ENCODE data around the gene LUC7L3. TPM values are rescaled to one million over a fixed set of nuclear protein-coding genes. Genes with fewer than 3 reads are reported as not detected.

LUC7L3 gene
- total RNA-seq, 2 donors from 2014 or later: 122 to 169 TPM

DNA sequence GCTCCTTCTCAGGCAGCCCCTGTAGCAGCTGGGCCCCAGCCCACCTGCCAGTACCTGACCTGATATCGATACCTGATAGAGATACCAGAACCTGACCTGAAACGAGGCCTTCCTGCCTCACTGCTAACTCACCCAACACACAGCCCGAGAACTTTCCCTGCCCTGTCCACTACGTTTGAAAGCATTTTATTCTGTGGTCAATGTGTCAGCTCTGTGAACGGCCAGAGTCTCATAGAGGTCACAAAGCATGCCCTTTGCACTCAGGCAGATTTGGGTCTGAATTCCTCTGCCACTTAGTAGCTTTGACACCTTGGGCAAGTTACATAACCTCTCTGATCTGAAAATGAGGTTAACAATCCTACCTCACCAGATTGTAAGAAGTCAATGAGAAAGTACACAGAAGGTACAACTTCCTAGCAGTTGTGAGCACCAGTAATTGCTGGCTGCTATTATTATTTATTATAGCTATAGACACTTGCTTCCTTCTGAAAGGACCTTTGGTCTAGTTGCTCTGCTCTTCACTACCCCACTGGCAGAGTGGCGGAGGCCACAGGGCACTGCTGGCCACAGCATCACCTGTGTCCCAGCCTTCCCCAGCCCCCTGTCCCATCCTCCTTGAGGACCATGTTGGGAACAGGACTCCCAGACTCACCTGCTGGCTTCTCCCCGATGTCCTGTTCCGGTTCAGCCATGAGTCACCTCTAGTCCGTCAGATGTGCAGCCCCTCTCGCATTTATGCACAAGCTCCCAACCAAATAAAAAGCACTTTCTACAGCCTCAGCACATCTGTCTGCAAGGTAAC, 47.0 kb downstream of the LUC7L3 start:
- no peak overlapping the region for H3K4me3 ChIP-seq (ENCODE audit: low read length)
- no peaks in the 10 kb centered on the region for H3K27me3 ChIP-seq (ENCODE audit: control insufficient read depth, insufficient read depth, low read length, poor library complexity, severe bottlenecking)
- TF ChIP-seq, protein P1, sequence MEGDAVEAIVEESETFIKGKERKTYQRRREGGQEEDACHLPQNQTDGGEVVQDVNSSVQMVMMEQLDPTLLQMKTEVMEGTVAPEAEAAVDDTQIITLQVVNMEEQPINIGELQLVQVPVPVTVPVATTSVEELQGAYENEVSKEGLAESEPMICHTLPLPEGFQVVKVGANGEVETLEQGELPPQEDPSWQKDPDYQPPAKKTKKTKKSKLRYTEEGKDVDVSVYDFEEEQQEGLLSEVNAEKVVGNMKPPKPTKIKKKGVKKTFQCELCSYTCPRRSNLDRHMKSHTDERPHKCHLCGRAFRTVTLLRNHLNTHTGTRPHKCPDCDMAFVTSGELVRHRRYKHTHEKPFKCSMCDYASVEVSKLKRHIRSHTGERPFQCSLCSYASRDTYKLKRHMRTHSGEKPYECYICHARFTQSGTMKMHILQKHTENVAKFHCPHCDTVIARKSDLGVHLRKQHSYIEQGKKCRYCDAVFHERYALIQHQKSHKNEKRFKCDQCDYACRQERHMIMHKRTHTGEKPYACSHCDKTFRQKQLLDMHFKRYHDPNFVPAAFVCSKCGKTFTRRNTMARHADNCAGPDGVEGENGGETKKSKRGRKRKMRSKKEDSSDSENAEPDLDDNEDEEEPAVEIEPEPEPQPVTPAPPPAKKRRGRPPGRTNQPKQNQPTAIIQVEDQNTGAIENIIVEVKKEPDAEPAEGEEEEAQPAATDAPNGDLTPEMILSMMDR (conservative IDR thresholded peaks at IDR 0.05): no peak
- no peak for DNase-seq
- Mint-ChIP-seq H3K9me3 (no peaks in the 10 kb centered on the region), H3K36me3 (ENCODE audit: low read depth) (no peaks in the 10 kb centered on the region), H3K4me1 (peaks cover 27% of the 10 kb centered on the region), H3K4me3 (no peak overlapping the region), H3K27me3 (ENCODE audit: insufficient read depth) (peaks cover 2% of the 10 kb centered on the region), H3K27ac (no peak overlapping the region)
- H3K9ac ChIP-seq (ENCODE audit: extremely low read depth, low read length, poor library complexity, severe bottlenecking): no peak overlapping the region
- H3K9me3 ChIP-seq (ENCODE audit: control insufficient read depth, low read length): no peaks in the 10 kb centered on the region
- H3K27ac ChIP-seq (ENCODE audit: low read depth, low read length): no peak overlapping the region
- H3K36me3 ChIP-seq (ENCODE audit: control insufficient read depth, insufficient read depth, low read length): no peaks in the 10 kb centered on the region
- peaks cover 12% of the 10 kb centered on the region for H3K4me1 ChIP-seq (ENCODE audit: control insufficient read depth, insufficient read depth, low read length)
- 84 to 88% methylated on average over 8 to 10 of the region's 10 CpGs for WGBS, 2 experiments (ENCODE audit: insufficient coverage in 1 of 2, insufficient read length in 1 of 2)

DNA sequence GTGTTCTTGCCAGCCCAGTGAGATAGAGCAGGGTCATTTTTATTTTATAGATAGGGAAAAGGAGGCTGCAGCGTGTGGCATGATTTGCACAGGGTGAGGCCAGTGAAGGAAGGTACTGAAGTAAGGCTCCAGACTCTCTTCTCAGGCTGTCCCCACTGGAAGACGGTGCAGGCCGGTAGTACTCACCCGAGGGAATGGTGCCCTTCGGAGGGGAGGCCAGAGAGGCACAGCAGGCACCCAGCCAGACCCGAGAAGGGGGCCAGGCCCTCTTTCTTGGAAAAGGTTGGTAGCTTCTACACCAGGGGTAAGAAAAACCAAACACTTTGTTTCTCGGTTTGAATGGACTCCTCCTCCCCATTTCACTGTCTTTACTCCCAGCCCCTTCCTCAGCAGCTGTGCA, 47.6 kb downstream of the LUC7L3 start:
- peaks cover 2% of the 10 kb centered on the region for H3K27me3 Mint-ChIP-seq (ENCODE audit: insufficient read depth)
- no peak overlapping the region for H3K4me3 Mint-ChIP-seq
- Histone ChIP-seq H3K36me3 (ENCODE audit: control insufficient read depth, insufficient read depth, low read length) (no peaks in the 10 kb centered on the region), H3K4me1 (ENCODE audit: control insufficient read depth, insufficient read depth, low read length) (peaks cover 12% of the 10 kb centered on the region), H3K9me3 (ENCODE audit: control insufficient read depth, low read length) (no peaks in the 10 kb centered on the region), H3K4me3 (ENCODE audit: low read length) (no peak overlapping the region), H3K27me3 (ENCODE audit: control insufficient read depth, insufficient read depth, low read length, poor library complexity, severe bottlenecking) (no peaks in the 10 kb centered on the region), H3K9ac (ENCODE audit: extremely low read depth, low read length, poor library complexity, severe bottlenecking) (no peak overlapping the region), H3K27ac (ENCODE audit: low read depth, low read length) (no peak overlapping the region)
- peaks cover 27% of the 10 kb centered on the region for H3K4me1 Mint-ChIP-seq
- no peak overlapping the region for H3K27ac Mint-ChIP-seq
- DNase-seq: peak; percentile 46
- no peaks in the 10 kb centered on the region for H3K36me3 Mint-ChIP-seq (ENCODE audit: low read depth)
- TF ChIP-seq, protein P1 (conservative IDR thresholded peaks at IDR 0.05): no peak
- 88% methylated on average over 5 to 7 of the region's 7 CpGs for WGBS, 2 experiments (ENCODE audit: insufficient coverage in 1 of 2, insufficient read length in 1 of 2)
- H3K9me3 Mint-ChIP-seq: no peaks in the 10 kb centered on the region

DNA sequence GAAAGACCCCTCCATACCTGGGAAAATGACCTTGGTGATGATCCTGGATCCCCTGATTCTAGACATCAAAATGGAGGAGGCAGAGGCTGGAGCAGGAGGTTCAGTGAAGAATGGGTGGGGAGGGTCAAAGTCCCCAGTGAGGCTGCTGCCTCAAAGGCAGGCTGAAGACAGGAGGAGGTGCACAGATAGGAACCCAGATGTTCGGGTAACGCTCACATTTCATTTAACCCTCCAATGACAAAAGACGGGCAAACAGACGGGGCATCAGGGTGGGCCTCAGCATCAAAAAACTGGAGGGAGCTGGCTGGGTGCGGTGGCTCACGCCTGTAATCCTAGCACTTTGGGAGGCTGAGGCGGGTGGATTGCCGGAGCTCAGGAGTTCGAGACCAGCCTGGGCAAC, 48.0 kb downstream of the LUC7L3 start, which contains the start of gene ANKRD40CL:
ANKRD40CL (minus strand) TSS at position 73 of the 400 bp plus-strand sequence. CDS start 605 bp downstream, outside the sequence.
- Histone ChIP-seq H3K4me1 (ENCODE audit: control insufficient read depth, insufficient read depth, low read length) (peaks cover 12% of the 10 kb centered on the region), H3K36me3 (ENCODE audit: control insufficient read depth, insufficient read depth, low read length) (no peaks in the 10 kb centered on the region), H3K9me3 (ENCODE audit: control insufficient read depth, low read length) (no peaks in the 10 kb centered on the region), H3K27me3 (ENCODE audit: control insufficient read depth, insufficient read depth, low read length, poor library complexity, severe bottlenecking) (no peaks in the 10 kb centered on the region), H3K4me3 (ENCODE audit: low read length) (no peak within 1 kb of the TSS), H3K27ac (ENCODE audit: low read depth, low read length) (no peak within 1 kb of the TSS), H3K9ac (ENCODE audit: extremely low read depth, low read length, poor library complexity, severe bottlenecking) (no peak within 1 kb of the TSS)
- 90 to 93% methylated on average over 5 to 9 of the region's 9 CpGs for WGBS, 2 experiments (ENCODE audit: insufficient coverage in 1 of 2, insufficient read length in 1 of 2)
- Mint-ChIP-seq H3K27me3 (ENCODE audit: insufficient read depth) (peaks cover 2% of the 10 kb centered on the region), H3K36me3 (ENCODE audit: low read depth) (no peaks in the 10 kb centered on the region), H3K4me1 (peaks cover 27% of the 10 kb centered on the region), H3K27ac (no peak within 1 kb of the TSS), H3K4me3 (no peak within 1 kb of the TSS), H3K9me3 (no peaks in the 10 kb centered on the region)
- TF ChIP-seq, protein P1 (conservative IDR thresholded peaks at IDR 0.05): no peak
- DNase-seq: peak; percentile 26

Measured in endodermal cell (in vitro differentiated cells).